Measurements from ENCODE around the gene CCDC34. TPM values are rescaled to one million over a fixed set of nuclear protein-coding genes. Genes with fewer than 3 reads are reported as not detected.

Gene CCDC34
- total RNA-seq, 1 donor from 2014 or later = 30.6 TPM

DNA sequence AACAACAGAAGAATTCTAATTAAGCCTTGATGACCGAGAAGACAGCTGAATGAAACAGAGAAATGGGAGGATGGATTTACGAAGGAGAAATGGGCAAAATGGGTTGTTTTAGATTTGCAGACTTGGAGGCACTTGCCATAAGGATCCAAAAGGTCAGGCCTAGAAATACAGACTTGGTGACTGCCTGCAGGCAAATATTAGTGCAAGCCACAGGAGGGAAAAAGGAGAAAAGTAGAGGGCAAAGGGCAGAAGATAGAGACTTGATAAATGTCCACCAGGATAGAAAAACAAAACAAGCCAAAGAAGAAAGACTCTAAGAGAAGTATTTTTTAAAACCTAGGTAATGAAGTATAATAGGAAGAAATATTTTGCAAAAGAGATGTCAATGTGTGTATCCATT, 13.1 kb downstream of the CCDC34 start:
- Mint-ChIP-seq H3K27ac (no peak overlapping the region), H3K9me3 (no peaks in the 10 kb centered on the region), H3K27me3 (ENCODE audit: insufficient read depth, low read depth) (no peaks in the 10 kb centered on the region), H3K4me3 (no peak overlapping the region), H3K36me3 (peaks cover 22% of the 10 kb centered on the region), H3K4me1 (peaks cover 17% of the 10 kb centered on the region)
- Histone ChIP-seq H3F3A (ENCODE audit: low read depth) (peaks cover 54% of the 10 kb centered on the region), H3K27ac (peak overlapping the region; percentile 68), H3K9me3 (ENCODE audit: low read depth) (no peaks in the 10 kb centered on the region), H3K9ac (no peak overlapping the region), H3K4me1 (peaks cover 55% of the 10 kb centered on the region), H3K4me3 (no peak overlapping the region), H3K36me3 (peaks cover 4% of the 10 kb centered on the region), H4K20me1 (ENCODE audit: low read depth) (no peaks in the 10 kb centered on the region), H3K79me2 (ENCODE audit: low read depth) (peaks cover 4% of the 10 kb centered on the region), H3K27me3 (no peaks in the 10 kb centered on the region), H3K4me2 (peak overlapping the region; percentile 13), H2AFZ (replicated peaks) (no peak overlapping the region)
- TF ChIP-seq, protein P1, sequence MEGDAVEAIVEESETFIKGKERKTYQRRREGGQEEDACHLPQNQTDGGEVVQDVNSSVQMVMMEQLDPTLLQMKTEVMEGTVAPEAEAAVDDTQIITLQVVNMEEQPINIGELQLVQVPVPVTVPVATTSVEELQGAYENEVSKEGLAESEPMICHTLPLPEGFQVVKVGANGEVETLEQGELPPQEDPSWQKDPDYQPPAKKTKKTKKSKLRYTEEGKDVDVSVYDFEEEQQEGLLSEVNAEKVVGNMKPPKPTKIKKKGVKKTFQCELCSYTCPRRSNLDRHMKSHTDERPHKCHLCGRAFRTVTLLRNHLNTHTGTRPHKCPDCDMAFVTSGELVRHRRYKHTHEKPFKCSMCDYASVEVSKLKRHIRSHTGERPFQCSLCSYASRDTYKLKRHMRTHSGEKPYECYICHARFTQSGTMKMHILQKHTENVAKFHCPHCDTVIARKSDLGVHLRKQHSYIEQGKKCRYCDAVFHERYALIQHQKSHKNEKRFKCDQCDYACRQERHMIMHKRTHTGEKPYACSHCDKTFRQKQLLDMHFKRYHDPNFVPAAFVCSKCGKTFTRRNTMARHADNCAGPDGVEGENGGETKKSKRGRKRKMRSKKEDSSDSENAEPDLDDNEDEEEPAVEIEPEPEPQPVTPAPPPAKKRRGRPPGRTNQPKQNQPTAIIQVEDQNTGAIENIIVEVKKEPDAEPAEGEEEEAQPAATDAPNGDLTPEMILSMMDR (IDR thresholded peaks at IDR 0.05) = no peak
- TF ChIP-seq EZH2 (IDR thresholded peaks at IDR 0.05) = no peak
- no peak for TF ChIP-seq EZH2phosphoT487 (IDR thresholded peaks at IDR 0.05)
- no peak for DNase-seq (ENCODE audit: low spot score)

DNA sequence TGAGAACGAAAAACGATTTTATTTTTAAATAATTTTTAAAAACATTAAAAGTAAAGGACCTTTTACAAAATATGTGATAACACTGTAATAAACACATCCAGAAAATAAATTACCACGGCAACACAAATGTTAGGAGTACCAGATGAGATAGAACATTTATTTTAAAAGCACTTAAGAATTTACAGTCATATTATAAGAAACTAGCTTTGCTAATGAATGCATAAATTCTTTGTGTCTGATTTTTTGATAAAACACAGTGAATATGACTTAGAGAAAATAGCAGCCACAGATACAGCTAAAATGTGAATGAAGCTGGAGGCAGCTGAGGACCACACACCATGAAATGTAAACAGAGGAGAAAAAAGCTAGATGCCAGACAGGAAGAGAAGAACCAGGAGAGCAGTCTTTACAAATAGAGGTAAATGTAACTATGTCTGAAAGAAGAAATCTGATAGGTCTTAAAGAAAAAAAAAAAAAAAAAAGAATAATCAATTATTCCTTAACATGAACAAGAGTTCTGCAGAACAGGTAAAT, 14.6 kb downstream of the CCDC34 start:
- H3K9ac ChIP-seq = no peak overlapping the region
- no peaks in the 10 kb centered on the region for H3K9me3 ChIP-seq (ENCODE audit: low read depth)
- H3K36me3 ChIP-seq = peaks cover 9% of the 10 kb centered on the region
- Mint-ChIP-seq H3K9me3 (no peaks in the 10 kb centered on the region), H3K27ac (no peak overlapping the region), H3K36me3 (peaks cover 26% of the 10 kb centered on the region), H3K27me3 (ENCODE audit: insufficient read depth, low read depth) (no peaks in the 10 kb centered on the region), H3K4me1 (peaks cover 17% of the 10 kb centered on the region), H3K4me3 (no peak overlapping the region)
- H3K79me2 ChIP-seq (ENCODE audit: low read depth) = peaks cover 2% of the 10 kb centered on the region
- peak overlapping the region; percentile 68 for H3K4me2 ChIP-seq
- H4K20me1 ChIP-seq (ENCODE audit: low read depth) = no peaks in the 10 kb centered on the region
- H2AFZ ChIP-seq (replicated peaks) = no peak overlapping the region
- H3K4me3 ChIP-seq = peak overlapping the region; percentile 25
- H3F3A ChIP-seq (ENCODE audit: low read depth) = peaks cover 57% of the 10 kb centered on the region
- TF ChIP-seq EZH2phosphoT487 (IDR thresholded peaks at IDR 0.05) (no peak), EZH2 (IDR thresholded peaks at IDR 0.05) (no peak)
- TF ChIP-seq, protein P1 (IDR thresholded peaks at IDR 0.05) = no peak
- peaks cover 49% of the 10 kb centered on the region for H3K4me1 ChIP-seq
- H3K27ac ChIP-seq = peak overlapping the region; percentile 69
- DNase-seq (ENCODE audit: low spot score) = peak; percentile 51
- H3K27me3 ChIP-seq = no peaks in the 10 kb centered on the region

DNA sequence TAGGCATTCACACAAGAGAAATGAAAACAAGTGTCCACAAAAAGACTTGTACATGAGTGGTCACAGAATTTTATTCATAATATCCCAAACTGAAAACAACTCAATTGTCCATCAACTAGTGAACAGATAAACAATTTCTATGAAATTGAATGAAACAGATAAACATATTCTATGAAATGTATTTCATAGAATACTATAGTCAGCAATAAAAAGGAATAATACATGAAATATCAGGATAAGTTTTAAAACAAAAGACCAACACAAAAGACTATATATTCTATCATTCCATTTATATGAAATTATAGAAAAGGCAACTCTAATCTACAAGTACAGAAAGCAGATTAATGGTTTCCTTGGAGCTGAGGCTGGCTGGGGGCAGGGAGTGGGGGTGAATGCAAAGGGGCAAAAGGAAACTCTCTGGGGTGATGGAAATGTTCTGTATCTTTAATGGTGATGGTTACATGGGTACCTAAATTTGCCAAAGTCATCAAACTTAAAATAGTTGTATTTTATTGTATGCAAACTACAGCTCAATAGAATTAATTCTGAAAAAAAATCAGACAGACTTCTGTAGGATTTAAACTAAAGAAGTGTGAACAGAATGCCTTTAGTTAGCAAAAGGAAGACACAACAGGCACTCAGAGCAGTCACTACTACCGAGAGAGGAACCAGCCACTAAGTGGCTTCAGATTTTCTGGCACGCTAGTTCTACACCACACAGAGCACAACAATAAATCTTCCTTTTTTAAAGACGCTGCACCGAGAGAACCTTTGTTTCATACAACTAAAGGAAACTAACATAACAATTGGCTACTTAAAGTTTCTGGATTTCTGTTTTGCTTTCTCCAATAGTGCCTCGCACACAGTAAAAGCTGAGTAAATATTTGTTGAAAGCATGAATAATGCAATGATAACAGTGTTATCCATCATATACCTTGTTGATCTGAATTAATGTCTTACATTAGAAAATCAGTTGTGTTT, 15.4 kb downstream of the CCDC34 start:
- TF ChIP-seq EZH2 (IDR thresholded peaks at IDR 0.05) = no peak
- TF ChIP-seq, protein P1 (IDR thresholded peaks at IDR 0.05) = no peak
- TF ChIP-seq EZH2phosphoT487 (IDR thresholded peaks at IDR 0.05) = no peak
- Histone ChIP-seq H2AFZ (replicated peaks) (no peak overlapping the region), H3F3A (ENCODE audit: low read depth) (peaks cover 57% of the 10 kb centered on the region), H3K4me1 (peaks cover 43% of the 10 kb centered on the region), H3K79me2 (ENCODE audit: low read depth) (no peaks in the 10 kb centered on the region), H3K9me3 (ENCODE audit: low read depth) (no peaks in the 10 kb centered on the region), H3K4me2 (peak overlapping the region; percentile 68), H4K20me1 (ENCODE audit: low read depth) (no peaks in the 10 kb centered on the region), H3K27me3 (no peaks in the 10 kb centered on the region), H3K27ac (peak overlapping the region; percentile 69), H3K9ac (no peak overlapping the region), H3K4me3 (peak overlapping the region; percentile 25), H3K36me3 (peaks cover 9% of the 10 kb centered on the region)
- Mint-ChIP-seq H3K27me3 (ENCODE audit: insufficient read depth, low read depth) (no peaks in the 10 kb centered on the region), H3K9me3 (no peaks in the 10 kb centered on the region), H3K36me3 (peaks cover 27% of the 10 kb centered on the region), H3K4me3 (no peak overlapping the region), H3K27ac (no peak overlapping the region), H3K4me1 (peaks cover 17% of the 10 kb centered on the region)
- DNase-seq (ENCODE audit: low spot score) = peak; percentile 61

Measured in neural progenitor cell (in vitro differentiated cells).